ENCODE results near the gene SMC5.
"Not testable (repeated sequence)": the region's sequence is repeated elsewhere in the genome, so short reads cannot be mapped to it uniquely, and the experiment has no call there.

The SMC5 gene

DNA sequence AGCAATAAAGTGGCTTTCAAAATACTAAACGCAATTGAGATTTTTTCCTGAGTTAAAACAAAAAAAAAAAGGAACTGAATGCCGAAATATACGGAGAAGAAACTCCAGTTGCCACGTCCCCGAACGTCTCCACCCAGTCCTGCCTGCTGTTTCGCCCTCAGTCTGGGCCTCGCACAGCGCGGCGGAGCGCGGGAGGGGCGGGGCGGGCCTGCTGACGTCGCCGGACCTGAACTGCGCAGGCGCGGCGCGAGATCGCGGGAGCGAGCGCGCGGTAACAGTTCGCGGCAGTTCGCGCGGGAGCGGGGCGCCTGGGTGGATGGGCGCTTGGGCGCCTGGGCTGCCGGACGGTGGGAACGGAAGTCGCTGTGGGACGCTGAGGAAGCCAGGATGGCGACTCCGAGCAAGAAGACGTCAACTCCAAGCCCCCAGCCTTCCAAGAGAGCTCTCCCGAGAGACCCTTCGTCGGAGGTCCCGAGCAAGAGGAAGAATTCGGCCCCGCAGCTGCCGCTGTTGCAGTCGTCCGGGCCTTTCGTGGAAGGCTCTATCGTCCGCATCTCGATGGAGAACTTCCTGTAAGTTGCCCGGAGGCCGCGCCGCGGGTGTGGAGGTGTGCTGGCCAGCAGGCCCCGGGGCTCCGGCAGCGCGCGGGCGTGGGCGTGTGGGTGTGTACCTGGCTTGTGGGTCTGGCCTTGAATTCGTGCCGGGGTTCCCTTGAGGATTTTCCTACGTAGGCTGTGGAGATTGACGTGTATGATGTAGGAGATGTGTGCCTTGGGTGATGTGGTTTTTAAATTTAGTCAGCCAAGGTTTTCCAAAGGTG, at the start of gene SMC5:
TSS of gene SMC5 (plus strand) at position 287 of the 820 bp plus-strand sequence. CDS start at position 388, 101 bp downstream.
- peak; percentile 26 to 91 (median 86) for DNase-seq

DNA sequence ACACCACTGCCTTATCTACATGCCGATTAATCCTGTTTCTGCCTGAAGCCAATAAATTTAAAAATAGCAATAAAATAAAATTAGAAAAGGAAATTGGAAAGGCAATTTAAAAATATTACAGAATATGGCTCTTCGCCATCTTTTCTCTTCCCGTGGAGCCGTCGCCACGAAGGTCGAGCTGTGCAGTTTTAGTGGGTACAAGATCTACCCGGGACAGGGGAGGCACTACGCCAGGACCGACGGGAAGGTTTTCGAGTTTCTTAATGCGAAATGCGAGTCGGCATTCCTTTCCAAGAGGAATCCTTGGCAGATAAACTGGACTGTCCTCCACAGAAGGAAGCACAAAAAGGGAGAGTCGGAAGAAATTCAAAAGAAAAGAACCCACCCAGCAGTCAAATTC, 41.7 kb upstream of the SMC5 start:
- DNase-seq = peak in 1 of 58 donors; percentile 1

GRCh38 chr9:70218767-70219166, 40.0 kb upstream of the SMC5 start:
- no peak for DNase-seq

DNA sequence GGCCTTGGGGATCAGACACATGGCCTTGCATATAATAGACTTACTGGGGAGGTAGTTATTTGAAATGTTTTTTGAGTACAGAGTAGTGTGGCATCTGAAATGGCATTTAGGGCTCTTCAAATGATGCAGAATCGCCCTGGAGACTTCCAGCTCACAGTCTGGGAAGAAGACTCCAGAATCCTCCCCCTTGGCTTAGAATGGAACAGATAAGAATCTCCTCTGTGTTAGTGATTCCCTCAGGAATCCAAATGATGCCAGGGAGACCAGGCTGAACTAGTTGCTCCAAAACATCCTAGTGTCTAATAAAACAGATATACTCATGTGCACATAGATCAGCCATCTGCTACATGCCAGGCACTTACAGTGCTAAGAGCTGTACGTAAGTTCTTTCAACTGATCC, 38.6 kb upstream of the SMC5 start:
- no peak for DNase-seq

- DNase-seq = no peak
Measured at GRCh38 chr9:70222354-70222753, 36.4 kb upstream of the SMC5 start.

DNA sequence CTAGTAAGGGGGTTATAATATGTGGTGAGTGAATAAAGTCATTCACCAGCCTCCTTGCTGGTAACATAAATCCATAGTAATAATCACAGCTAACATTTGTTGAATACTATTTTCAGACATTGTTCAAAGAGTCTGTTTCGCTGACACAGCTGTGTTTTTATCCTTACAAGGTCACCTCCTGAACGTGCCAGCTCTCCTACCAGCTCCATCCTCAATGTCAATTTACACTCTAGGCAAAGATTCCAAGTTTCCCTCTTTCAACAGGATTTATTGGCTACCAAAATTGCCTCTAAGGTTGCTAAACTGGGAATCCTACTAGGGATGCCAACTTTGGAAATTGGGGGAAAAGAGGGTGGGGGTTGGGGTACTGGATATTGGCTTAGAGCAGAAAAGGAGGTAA, 30.7 kb upstream of the SMC5 start:
- DNase-seq = no peak

- no peak for DNase-seq
Measured at GRCh38 chr9:70228611-70229010, 30.2 kb upstream of the SMC5 start.

- DNase-seq = no peak
Measured at GRCh38 chr9:70229026-70229425, 29.8 kb upstream of the SMC5 start.

GRCh38 chr9:70229579-70229978, 29.2 kb upstream of the SMC5 start:
- no peak for DNase-seq

- no peak for DNase-seq
Measured at GRCh38 chr9:70232476-70232875, 26.3 kb upstream of the SMC5 start.

GRCh38 chr9:70234208-70234607, 24.6 kb upstream of the SMC5 start:
- not testable (repeated sequence) for DNase-seq

GRCh38 chr9:70245952-70246351, 12.8 kb upstream of the SMC5 start:
- not testable (repeated sequence) for DNase-seq

DNA sequence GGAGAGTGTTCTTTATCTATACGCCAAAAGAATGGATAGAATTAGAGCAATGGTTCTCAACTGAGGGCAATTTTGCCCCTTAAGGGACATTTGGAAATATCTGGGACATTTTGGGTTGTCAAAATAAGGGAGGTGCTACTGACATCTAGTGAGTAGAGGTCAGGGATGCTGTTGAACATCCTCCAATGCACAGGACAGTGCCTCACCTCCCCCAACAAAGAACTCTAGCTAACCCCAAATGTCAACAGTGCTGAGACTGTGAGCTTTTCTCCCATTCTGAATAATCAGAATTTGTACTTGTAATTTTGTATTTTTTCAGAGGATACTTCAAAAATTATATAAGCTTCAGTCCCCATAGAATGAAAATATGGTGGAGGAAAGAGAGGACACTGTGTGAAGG, 8.6 kb upstream of the SMC5 start:
- no peak for DNase-seq

- DNase-seq = no peak
Measured at GRCh38 chr9:70255486-70255885, 3.3 kb upstream of the SMC5 start.

GRCh38 chr9:70256123-70256551, 2.6 kb upstream of the SMC5 start:
- DNase-seq = no peak

DNA sequence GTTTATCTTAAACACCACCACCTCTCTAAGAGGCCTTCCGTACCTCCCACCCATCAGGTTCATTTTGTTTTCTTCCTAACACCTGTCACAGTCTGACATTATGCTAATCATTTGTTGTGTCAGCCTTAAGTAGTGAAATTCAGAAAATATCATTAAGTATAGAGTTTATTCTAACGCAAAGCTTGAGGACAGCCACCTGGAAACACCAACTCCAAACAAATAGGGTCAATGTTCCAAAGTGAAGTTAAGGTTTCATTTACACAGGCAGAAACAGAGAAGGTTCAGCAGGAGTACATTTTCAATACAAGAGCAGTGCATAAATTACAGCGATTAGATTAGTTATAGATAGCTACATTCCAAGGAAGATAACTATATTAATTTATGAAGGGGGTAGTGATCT, 1.3 kb upstream of the SMC5 start:
- DNase-seq = no peak

- peak in 31 of 58 donors; percentile 12 to 86 (median 62) for DNase-seq
Measured at GRCh38 chr9:70257991-70258691, 637 bp upstream of the SMC5 start.

- no peak for DNase-seq
Measured at GRCh38 chr9:70259512-70259802, 679 bp downstream of the SMC5 start.

GRCh38 chr9:70260007-70260443, 1.2 kb downstream of the SMC5 start:
- no peak for DNase-seq

- no peak for DNase-seq
Measured at GRCh38 chr9:70260606-70261005, 1.8 kb downstream of the SMC5 start.

DNA sequence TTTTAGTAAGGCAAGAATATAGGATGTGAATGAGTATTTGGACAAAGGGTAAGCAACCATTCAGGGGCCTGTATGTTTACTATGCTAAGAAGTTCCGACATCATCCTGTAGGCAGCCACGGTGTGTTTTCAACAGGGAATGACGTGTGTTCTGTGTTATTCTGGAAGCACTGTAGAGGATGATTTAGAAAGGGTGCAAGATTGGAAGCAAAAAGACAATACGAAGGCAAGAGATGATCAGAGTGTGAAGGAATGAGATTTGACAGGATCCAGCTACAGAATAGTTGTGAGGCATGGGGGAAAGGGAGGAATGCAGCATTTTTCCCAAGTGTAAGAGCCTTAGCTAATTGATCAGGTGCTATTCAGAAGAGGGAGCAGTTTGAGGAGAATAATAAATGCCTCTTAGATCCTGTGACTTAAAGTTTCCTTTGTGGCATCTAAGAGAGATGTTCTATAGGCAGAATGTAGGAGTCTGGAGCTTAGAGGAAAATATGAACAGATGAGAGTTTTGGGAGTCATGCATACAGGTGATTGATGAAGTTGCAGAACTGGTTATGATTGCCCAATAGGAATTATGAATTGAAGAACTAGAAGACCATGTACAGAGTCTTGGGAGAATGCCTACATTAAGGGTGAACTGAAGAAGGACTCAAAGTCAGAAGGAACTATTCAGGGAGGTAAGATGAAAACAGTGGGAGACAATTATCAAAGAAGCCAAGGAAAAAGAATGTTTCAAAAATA, 2.5 kb downstream of the SMC5 start:
- no peak for DNase-seq

- no peak for DNase-seq
Measured at GRCh38 chr9:70262366-70262765, 3.6 kb downstream of the SMC5 start.
